HG03103 (cell line): ENCODE measurements around the gene DAB1.
"Not testable (repeated sequence)": the region's sequence is repeated elsewhere in the genome, so short reads cannot be mapped to it uniquely, and the experiment has no call there.

Experiments used
- ATAC-seq: cut with Tn5 transposase; IDR thresholded peaks from one replicate; pipeline ENCODE4 v1.9.1; 2021; ENCODE audit warnings: low read depth; ENCODE audit not compliant: unreplicated experiment

The DAB1 gene

DNA sequence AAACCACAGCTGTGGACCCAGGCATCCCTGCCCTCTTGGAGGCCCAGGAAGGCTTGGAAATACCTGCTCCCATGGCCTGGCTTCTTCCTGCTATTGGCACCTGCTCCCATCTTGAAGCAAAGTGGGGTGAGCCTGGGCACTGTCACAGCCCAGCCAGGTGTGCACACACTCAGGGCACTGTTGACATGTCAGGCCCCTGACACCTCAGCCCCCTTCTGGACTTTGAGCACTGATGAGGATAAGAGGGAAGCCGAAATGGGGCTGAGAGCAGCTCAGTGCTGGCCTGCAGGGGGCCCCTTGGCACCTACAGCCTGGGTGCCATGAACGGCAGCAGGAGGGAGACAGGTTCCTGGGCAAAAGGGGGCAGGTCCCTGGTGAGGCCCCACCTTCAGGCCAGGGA is 55.9 kb downstream of the DAB1 start:
- no peak for ATAC-seq

DNA sequence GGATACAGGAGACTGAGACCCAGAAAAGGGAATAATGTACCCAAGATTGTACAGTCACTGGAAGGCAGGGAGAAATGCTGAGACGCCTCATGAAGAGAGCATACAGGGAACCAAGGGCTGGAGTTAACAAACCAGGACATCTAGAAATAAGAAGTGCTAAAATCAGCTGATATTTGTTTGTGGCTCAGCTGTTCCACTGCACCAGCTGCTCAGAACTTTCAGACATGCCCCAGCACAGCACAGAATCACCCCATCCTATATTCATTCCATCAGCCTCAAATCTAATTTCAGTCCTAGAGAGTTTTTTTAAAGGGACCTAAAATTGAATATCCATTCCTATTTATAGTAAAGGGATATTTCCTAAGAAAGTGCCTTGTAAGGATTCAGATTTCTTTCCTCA is 60.2 kb downstream of the DAB1 start:
- ATAC-seq: no peak

DNA sequence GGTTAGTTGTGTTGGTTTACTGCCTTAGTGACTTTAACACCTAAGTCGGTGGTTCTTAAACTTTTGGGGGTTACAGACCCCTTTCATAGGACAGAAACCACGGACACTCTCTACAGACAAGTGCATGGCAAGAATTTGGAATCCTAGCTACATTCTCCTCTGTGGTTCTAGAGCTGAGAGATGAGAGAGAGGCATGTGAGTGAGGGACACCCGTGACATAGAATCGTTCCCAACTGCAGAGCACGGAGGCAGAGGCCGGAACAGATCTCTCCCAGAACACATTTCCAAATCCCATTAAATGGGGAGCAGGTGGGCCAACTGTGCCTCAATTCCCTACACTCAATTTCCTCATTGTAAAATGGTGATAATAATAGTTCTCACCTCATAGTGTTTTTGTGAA is 60.7 kb downstream of the DAB1 start:
- no peak for ATAC-seq

DNA sequence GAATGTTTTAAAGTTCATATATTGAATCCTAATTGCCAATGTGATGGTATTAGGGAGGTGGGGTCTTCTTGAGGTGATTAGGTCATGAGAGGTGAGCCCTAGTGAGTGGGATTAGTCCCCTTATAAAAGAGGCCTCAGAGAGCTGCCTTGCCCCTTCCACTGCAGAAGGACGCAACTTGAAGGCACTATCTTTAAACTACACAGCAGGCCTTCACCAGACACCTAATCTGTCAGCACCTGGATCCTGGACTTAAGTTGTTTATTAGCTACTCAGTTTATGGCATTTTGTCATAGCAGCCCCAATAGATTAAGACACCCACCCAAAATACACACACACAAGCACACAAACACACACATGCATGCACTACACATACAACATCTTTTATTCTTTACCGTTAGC is 61.4 kb downstream of the DAB1 start:
- ATAC-seq: no peak

DNA sequence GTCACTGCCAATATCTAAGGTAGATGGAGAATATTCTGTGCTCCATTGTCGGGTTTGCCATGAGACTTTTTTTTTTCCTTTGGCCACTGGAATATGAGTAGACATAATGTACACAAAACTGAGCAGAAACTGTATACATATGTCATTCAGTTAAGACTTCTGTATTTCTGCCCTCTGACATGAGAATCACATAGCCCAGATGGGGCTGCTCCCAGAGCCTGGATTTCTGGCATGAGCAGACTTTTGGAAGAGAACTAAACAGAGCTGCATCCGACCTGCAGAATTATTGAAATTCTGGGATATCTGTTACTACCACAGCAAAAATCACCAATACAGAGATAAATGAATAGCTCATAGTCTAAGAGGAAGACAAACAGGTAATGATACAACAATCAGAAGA is 62.3 kb downstream of the DAB1 start:
- ATAC-seq: no peak

DNA sequence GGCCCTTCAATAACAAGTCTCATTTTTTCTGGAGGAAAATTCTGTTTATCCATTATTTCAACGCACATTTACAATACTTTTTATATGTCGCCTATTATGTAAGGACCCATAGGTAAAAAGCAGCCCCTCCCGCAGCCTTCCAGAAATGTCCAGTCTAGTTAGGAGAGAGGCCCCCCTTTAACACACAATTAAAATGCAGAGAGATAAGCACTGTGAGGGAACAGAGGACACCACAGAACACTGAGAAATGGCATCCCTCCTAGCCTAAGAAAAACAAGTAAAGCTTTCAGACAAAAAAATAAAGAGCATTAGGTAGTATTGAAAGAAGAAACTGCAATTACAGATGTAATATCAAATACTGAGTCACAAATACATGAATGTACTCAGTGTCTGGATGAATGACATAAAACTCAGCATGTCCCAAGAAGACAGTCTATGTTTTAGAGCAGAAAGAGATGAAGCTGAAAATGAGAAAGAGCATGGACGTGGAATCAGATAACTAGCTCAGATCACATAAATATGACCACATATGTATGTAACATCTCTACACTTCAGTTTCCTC is 62.9 kb downstream of the DAB1 start:
- no peak for ATAC-seq

DNA sequence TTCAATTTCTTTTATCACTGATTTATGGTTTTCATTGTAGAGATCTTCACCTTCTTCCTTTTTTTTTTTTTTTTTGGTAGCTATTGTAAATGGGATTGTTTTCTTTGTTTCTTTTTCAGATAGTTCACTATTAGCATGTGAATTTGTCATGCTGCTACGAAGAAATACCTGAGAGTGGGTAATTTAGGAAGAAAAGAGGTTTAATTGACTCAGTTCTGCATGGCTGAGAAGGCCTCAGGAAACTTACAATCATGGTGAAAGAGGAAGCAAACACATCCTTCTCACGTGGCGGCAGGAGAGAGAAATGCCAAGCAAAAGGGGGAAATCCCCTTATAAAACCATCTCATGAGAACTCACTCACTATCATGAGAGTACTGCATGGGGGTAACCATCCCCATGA is 66.4 kb downstream of the DAB1 start:
- no peak for ATAC-seq

DNA sequence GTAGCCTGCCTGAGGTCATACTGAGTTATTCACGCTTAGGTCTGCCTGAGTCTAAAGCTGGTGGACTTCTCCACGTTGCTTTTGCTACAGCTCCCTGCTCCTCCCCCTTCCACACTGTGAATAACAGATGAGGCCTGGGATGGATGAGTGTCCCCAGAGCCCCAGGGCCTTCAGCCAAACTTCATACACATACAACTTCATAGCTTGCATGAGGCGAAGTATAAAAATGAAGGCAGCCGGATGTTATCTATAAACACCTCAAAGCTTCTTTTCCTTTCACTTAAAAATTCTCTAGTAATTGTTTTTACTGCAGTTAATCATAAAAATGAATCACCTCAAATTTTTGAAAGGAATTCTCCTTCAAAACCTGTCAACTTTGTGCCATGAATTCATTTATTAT is 70.2 kb downstream of the DAB1 start:
- ATAC-seq: no peak

DNA sequence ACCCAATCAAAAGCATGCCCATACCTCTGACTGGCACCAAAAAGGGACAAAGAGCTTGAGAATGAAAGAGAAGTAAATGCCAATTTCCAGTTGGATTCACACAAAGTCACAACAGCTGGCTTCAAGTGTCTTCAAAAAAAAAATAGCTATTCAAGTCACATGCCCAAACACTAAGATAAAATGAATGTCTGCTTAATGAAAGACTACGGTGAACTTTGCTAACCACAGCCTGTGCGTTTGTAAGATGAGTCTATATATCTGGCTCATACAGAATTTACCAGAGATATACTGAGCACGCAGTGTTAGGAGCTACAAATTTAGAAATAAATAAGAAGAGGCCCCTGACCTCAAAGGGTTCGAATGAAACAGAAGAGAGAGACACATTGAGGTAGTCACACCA is 73.2 kb downstream of the DAB1 start:
- ATAC-seq: no peak

DNA sequence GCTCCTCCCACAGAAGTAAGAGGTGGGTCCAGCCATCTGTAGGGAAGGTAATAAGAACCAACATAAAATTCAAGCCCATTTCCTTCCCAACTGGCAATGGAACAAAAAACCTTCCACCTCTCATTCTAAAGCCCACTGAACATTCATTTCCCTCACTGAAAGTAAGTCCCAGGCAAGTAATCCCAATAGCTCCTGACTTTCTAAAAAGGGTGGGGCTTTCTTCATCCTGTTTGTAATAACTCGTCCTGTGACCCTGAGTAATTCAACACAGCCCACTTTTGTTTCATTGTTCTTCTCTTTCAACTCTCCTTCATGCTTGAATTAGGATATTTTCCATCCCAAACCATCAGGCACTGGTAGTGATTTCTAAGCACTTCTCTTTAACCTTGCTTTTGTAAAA is 74.9 kb downstream of the DAB1 start:
- no peak for ATAC-seq

DNA sequence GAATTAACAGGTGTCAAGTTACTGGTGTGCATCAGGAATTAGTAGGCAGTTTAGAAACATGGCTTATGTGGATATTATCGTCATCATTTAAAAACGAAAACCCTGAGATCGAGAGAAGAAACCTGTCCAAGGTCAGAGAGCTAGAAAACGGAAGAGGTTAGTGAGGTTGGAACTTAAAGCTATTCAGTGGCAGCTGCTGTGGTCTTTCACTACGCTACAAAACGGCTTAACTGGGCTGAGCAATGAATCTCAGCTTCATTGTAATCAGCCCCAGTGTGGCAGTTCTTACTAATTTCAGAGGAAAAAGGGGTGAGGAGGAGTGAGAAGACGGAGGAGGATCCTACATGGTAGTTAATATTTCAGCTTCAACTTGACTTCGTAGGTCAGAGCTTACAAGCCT is 77.9 kb downstream of the DAB1 start:
- no peak for ATAC-seq

DNA sequence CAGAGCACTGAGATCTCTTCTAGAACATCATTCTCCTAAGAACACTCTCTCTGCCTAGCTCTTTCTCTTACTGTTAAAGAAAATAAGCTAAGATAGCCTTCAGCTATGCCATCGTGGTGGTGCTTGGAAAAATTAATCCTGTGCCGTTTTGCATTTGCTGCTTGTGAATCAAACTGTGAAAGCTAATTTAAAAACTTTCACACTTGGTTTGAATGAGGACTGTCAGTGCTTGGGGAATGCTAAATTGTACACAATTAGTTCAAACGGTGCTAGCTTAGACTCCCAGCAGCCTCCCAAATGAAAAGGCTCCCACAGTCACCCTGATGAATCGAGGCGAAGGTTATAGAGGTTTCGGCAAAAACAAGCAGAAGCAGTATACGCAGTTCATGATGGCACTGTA is 79.6 kb downstream of the DAB1 start:
- no peak for ATAC-seq

DNA sequence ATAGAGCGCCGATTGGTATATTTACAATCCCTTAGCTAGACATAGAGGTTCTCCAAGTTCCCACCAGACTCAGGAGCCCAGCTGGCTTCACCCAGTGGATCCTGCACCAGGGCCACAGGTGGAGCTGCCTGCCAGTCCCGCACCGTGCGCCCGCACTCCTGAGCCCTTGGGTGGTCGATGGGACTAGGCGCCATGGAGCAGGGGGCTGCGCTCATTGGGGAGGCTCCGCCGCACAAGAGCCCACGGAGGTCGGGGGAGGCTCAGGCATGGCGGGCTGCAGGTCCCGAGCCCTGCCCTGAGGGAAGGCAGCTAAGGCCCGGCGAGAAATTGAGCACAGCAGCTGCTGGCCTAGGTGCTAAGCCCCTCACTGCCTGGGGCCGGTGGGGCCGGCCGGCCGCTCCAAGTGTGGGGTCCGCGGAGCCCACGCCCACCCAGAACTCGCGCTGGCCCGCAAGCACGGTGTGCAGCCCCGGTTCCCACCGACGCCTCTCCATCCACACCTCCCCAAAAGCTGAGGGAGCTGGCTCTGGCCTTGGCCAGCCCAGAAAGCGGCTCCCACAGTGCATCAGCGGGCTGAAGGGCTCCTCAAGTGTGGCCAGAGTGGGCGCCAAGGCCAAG is 80.5 kb downstream of the DAB1 start:
- ATAC-seq: not testable (repeated sequence)

DNA sequence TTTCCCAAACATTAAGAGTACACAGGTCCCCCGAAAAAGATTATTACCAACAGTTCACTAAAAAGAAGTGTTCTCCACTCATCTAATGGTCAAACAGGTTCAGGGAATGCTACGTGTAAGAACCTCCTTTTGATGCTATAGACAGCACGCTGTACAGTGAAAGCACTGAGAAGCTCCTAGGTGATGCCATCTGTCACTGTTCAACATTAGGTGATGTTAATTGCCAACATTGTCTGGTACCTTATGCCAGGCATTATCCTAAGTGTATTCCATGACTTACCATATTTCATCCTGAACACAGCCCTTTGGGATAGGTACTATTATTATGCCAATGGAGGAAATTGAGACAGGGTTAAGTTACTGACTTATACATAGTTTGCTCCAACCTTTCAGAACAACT is 82.1 kb downstream of the DAB1 start:
- no peak for ATAC-seq

DNA sequence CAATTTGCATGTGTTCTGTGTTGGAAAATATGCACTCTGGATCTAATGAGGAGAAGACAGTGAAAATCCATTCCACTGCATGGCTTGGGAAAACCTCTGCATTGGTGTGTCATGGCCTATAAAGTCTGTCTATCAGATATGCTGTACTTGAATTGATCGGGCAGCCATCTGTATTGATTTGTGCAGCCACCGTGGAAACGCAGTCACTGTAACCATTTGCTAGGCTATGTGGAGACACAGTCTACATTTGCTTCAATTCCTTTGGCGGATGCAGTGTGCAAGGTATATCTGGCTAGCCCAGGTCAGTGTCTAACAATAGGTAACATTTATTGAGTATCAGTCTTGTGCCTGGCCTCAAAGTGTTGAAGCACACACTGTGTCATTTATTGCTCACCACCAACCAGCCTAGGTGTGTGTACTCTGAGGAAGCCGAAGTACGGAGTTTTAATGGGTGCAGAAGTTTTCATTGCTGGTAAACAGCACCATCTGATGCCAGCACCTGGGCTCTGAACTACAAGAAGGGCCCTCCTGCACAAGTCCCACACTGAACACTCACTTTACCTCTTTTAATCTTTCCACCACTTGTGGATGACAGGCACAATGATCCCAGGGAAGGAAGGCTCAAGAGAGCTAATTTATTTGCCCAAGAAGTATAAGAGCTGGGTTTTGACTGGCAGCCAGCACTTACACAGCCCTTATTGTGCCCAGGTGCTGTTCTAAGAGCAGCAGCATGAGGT is 83.4 kb downstream of the DAB1 start:
- ATAC-seq: no peak

DNA sequence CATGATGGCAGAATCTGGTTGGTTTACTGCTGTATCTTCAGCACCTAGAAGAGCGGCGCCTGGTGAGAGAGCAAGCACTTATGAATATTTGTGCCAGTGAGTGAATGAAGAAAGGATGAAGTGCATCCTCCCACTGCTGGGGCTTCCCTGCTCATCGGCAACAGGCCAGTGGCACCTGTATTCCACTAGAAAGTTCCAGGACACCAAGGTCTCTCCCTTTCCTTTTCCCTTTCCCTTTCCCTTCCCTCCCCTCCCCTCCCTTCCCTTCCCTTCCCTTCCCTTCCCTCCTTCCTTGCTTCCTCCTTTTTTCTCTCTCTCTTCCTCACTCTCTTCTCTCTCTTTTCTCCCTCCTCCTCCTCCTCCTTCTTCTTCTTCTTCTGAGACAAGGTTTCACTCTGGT is 86.2 kb downstream of the DAB1 start:
- no peak for ATAC-seq

DNA sequence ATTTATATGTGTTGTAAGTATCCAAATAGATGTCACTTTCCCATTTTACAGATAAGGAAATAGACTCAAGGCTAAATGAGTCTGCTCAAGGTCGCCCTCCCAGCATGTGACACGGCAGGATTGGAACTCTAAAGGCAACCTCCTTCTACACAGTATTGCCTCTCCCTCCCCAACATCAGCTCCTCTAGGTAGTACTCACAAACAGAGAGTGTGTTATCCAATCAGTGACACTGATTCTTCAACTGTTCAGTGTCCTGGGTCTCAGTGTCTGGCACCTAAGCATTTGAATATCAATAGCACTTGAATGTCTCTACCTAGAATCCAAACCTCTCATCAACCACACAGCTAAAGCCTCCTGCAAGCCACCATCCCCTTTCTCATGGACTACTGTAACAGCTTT is 87.1 kb downstream of the DAB1 start:
- ATAC-seq: no peak

DNA sequence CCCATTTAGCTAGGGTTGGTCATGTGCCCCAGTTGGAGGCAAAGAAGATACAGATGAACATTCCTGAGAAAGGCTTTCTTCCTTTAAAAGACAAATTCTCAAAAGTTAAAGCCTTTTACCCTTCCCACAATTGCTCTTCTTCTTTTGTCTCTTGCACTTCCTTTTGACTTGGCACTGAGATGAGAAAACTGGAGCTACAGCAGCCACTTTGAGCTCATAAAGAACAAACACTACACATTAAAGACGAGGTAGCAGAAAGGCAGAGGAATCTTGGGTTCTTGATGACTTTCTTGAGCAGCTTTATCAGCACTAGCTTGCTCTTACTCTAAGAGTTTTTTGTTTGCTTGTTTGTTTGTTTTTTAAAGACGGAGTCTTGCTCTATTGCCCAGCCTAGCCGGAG is 92.2 kb downstream of the DAB1 start:
- no peak for ATAC-seq

DNA sequence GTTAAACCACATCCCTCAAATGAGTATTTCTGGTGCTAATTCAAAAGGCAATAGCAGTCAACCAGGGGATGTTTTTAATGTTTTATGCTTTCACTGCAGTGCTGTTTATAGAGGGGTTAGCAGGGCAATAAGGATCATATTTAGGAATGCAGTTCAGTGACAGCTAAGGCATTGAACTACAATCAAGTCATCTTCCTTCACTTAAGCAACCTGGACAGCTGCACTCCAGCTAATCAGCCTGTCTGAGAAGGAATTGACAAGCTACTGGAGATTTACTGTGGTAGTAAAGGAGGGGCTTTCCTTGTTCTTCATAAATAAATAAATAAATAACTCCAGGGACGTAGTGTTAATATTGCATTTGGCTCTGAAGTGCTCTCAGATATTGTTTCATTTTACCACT is 93.9 kb downstream of the DAB1 start:
- no peak for ATAC-seq

DNA sequence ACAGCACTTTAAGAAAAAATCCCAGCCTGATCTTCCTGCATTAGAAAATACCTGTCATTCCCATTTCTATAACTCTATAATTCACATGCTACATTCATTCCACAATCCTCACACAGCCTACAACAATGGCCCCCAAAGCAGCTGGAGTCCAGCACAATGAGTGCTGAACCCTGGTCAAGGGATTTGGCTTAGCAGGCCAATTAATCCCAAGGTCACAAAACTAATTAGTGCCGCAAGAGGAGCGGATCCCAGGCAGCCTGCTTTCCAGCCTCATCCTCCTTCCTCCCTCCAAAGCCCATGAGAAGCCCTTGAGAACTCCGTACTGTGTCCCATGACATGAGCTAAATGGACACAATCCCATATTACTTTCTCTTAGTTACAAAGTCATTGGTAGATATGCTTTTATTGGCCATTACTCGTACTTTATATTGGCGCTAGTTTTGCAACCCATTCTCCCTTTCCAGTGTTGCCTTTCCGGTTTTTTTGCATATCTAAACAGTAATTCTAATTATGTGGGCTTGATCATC is 94.8 kb downstream of the DAB1 start:
- no peak for ATAC-seq

DNA sequence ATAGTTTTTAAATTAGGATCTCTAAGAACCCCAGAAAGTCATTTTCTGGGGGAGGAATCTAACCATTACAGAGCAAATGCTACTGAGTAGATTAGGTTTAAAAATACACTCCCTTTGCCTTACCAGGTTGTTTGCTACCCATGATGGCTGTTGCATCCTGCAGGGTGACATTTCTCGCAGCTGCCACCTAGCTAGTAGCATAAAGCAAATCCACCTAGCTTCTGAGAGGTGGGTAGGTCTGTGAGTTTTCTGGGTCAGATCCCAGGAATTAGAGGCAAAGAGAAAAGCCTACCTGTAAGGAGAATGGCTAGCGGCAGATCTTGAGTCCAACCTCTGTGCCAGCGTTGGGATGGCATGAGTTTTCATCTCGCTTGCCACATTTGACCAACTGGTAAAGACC is 95.9 kb downstream of the DAB1 start:
- no peak for ATAC-seq

DNA sequence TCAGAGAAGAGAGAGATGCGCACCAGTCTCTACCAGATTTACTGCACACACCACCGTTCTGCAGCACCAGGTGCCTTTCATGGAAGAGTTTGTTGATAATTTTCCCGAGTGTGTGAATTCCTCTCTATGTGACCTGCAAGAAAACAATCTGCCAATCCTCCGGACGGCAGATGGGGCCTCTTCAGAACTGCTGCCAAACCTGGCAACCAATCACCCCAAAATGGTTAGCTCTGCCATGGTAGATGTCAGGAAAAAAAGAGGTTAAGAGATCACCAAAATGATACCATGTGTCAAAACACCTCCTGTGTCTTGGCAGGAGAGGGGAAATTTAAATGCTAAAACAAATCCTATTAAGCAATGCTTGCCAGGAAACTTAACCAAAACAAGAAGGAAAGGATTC is 96.5 kb downstream of the DAB1 start:
- ATAC-seq: no peak
